IPS-11a (cell line): ENCODE measurements around the gene GTPBP3.
"Not testable (repeated sequence)": the region's sequence is repeated elsewhere in the genome, so short reads cannot be mapped to it uniquely, and the experiment has no call there.

Source experiments
- H3K4me3 ChIP-seq: one replicate; pipeline ENCODE4 v1.5.1; 2013; ENCODE audit warnings: low read depth, low read length, control low read depth

Gene GTPBP3

GRCh38 chr19:17336872-17337674 is at the start of gene GTPBP3:
TSS of gene GTPBP3 (plus strand) at chr19:17337553. CDS start at chr19:17337612, 59 bp downstream.
- H3K4me3 ChIP-seq = peak within 1 kb of the TSS; percentile 96

GRCh38 chr19:17289489-17289888 is 47.9 kb upstream of the GTPBP3 start:
- no peak overlapping the region for H3K4me3 ChIP-seq

- H3K4me3 ChIP-seq = peak overlapping the region; percentile 44
Measured at GRCh38 chr19:17292301-17293074, 44.9 kb upstream of the GTPBP3 start.

GRCh38 chr19:17293605-17294004 is 43.7 kb upstream of the GTPBP3 start:
- H3K4me3 ChIP-seq = no peak overlapping the region

- no peak overlapping the region for H3K4me3 ChIP-seq
Measured at GRCh38 chr19:17294051-17294891, 43.1 kb upstream of the GTPBP3 start.

GRCh38 chr19:17295551-17295950 is 41.8 kb upstream of the GTPBP3 start:
- not testable (repeated sequence) for H3K4me3 ChIP-seq

- no peak overlapping the region for H3K4me3 ChIP-seq
Measured at GRCh38 chr19:17296273-17296672, 41.1 kb upstream of the GTPBP3 start.

GRCh38 chr19:17296976-17297375 is 40.4 kb upstream of the GTPBP3 start:
- no peak overlapping the region for H3K4me3 ChIP-seq

GRCh38 chr19:17300992-17301619 is 36.2 kb upstream of the GTPBP3 start:
- H3K4me3 ChIP-seq = no peak overlapping the region

- peak overlapping the region; percentile 37 for H3K4me3 ChIP-seq
Measured at GRCh38 chr19:17302391-17303166, 34.8 kb upstream of the GTPBP3 start.

- peak within 1 kb of the TSS; percentile 37 for H3K4me3 ChIP-seq
Measured at GRCh38 chr19:17303167-17303939, 34.0 kb upstream of the GTPBP3 start, which contains the start of gene ABHD8. TSS of gene ABHD8 (minus strand) at chr19:17303425. CDS start at chr19:17301616, 1,809 bp downstream.

GRCh38 chr19:17303940-17304267 is 33.4 kb upstream of the GTPBP3 start:
- H3K4me3 ChIP-seq = no peak overlapping the region

GRCh38 chr19:17304386-17305215 is 32.8 kb upstream of the GTPBP3 start:
- no peak overlapping the region for H3K4me3 ChIP-seq

- no peak overlapping the region for H3K4me3 ChIP-seq
Measured at GRCh38 chr19:17305216-17305516, 32.2 kb upstream of the GTPBP3 start.

GRCh38 chr19:17305517-17306284 is 31.7 kb upstream of the GTPBP3 start, which contains the start of gene MRPL34:
TSS of gene MRPL34 (plus strand) at chr19:17305872. CDS start at chr19:17305893, 21 bp downstream.
- peak within 1 kb of the TSS; percentile 92 for H3K4me3 ChIP-seq

- peak overlapping the region; percentile 92 for H3K4me3 ChIP-seq
Measured at GRCh38 chr19:17306285-17306714, 31.1 kb upstream of the GTPBP3 start.

- no peak overlapping the region for H3K4me3 ChIP-seq
Measured at GRCh38 chr19:17307876-17308377, 29.4 kb upstream of the GTPBP3 start.
